Measurements from ENCODE around the gene MMP27. TPM values are rescaled to one million over a fixed set of nuclear protein-coding genes. Genes with fewer than 3 reads are reported as not detected.

MMP27 gene
- polyA plus RNA-seq, 1 donor from 2014 or later = not detected

- no peaks in the 10 kb centered on the region for H3K9me3 ChIP-seq (ENCODE audit: low read length)
- TF ChIP-seq RAD21 (conservative IDR thresholded peaks at IDR 0.05) (no peak), CTCF (IDR thresholded peaks at IDR 0.05; ENCODE audit: poor library complexity, severe bottlenecking) (no peak), MXI1 (conservative IDR thresholded peaks at IDR 0.05; ENCODE audit: poor library complexity, severe bottlenecking) (no peak), POLR2AphosphoS5 (IDR thresholded peaks at IDR 0.05) (no peak), SMC3 (conservative IDR thresholded peaks at IDR 0.05; ENCODE audit: poor library complexity) (no peak), EZH2 (IDR thresholded peaks at IDR 0.05; ENCODE audit: borderline replicate concordance, insufficient read depth, low read length, poor library complexity, severe bottlenecking) (no peak), EP300 (conservative IDR thresholded peaks at IDR 0.05; ENCODE audit: poor library complexity, severe bottlenecking) (no peak), TAF1 (IDR thresholded peaks at IDR 0.05; ENCODE audit: low read depth) (no peak), REST (IDR thresholded peaks at IDR 0.05; ENCODE audit: borderline replicate concordance) (no peak)
- H3K4me3 ChIP-seq (ENCODE audit: low read length) = no peak overlapping the region
- no peak overlapping the region for H3K27ac ChIP-seq (ENCODE audit: low read length)
- H3K9me2 ChIP-seq (ENCODE audit: insufficient read depth, low read length) = no peaks in the 10 kb centered on the region
- H3K9ac ChIP-seq (ENCODE audit: low read length) = no peak overlapping the region
- no peaks in the 10 kb centered on the region for H4K20me1 ChIP-seq (ENCODE audit: insufficient read depth)
- H3F3A ChIP-seq (ENCODE audit: insufficient read depth, low read length, poor library complexity, severe bottlenecking) = no peaks in the 10 kb centered on the region
- no peak overlapping the region for H3K4me2 ChIP-seq (ENCODE audit: low read length)
- no peaks in the 10 kb centered on the region for H3K27me3 ChIP-seq (ENCODE audit: insufficient read depth, low read depth, low read length)
- no peaks in the 10 kb centered on the region for H3K79me2 ChIP-seq (replicated peaks; ENCODE audit: insufficient read depth, low read length)
- H2AFZ ChIP-seq (ENCODE audit: low read depth, low read length) = no peak overlapping the region
- H3K36me3 ChIP-seq (ENCODE audit: insufficient read depth, low read length) = no peaks in the 10 kb centered on the region
Measured at GRCh38 chr11:102678022-102678421, 27.5 kb downstream of the MMP27 start.

GRCh38 chr11:102676084-102676483 is 29.5 kb downstream of the MMP27 start:
- H3F3A ChIP-seq (ENCODE audit: insufficient read depth, low read length, poor library complexity, severe bottlenecking) = no peaks in the 10 kb centered on the region
- TF ChIP-seq RAD21 (conservative IDR thresholded peaks at IDR 0.05) = no peak
- no peak overlapping the region for H3K4me2 ChIP-seq (ENCODE audit: low read length)
- H4K20me1 ChIP-seq (ENCODE audit: insufficient read depth) = no peaks in the 10 kb centered on the region
- no peaks in the 10 kb centered on the region for H3K79me2 ChIP-seq (replicated peaks; ENCODE audit: insufficient read depth, low read length)
- no peak overlapping the region for H3K27ac ChIP-seq (ENCODE audit: low read length)
- H2AFZ ChIP-seq (ENCODE audit: low read depth, low read length) = no peak overlapping the region
- H3K9me2 ChIP-seq (ENCODE audit: insufficient read depth, low read length) = no peaks in the 10 kb centered on the region
- H3K9ac ChIP-seq (ENCODE audit: low read length) = no peak overlapping the region
- no peaks in the 10 kb centered on the region for H3K9me3 ChIP-seq (ENCODE audit: low read length)
- H3K36me3 ChIP-seq (ENCODE audit: insufficient read depth, low read length) = no peaks in the 10 kb centered on the region
- H3K27me3 ChIP-seq (ENCODE audit: insufficient read depth, low read depth, low read length) = no peaks in the 10 kb centered on the region
- H3K4me3 ChIP-seq (ENCODE audit: low read length) = no peak overlapping the region

GRCh38 chr11:102669664-102670063 is 35.9 kb downstream of the MMP27 start:
- Histone ChIP-seq H3K4me2 (ENCODE audit: low read length) (no peak overlapping the region), H3K9me3 (ENCODE audit: low read length) (no peaks in the 10 kb centered on the region), H2AFZ (ENCODE audit: low read depth, low read length) (no peak overlapping the region), H3F3A (ENCODE audit: insufficient read depth, low read length, poor library complexity, severe bottlenecking) (no peaks in the 10 kb centered on the region), H3K27ac (ENCODE audit: low read length) (no peak overlapping the region), H3K9me2 (ENCODE audit: insufficient read depth, low read length) (no peaks in the 10 kb centered on the region), H3K27me3 (ENCODE audit: insufficient read depth, low read depth, low read length) (no peaks in the 10 kb centered on the region), H3K9ac (ENCODE audit: low read length) (no peak overlapping the region), H3K4me3 (ENCODE audit: low read length) (no peak overlapping the region), H3K79me2 (replicated peaks; ENCODE audit: insufficient read depth, low read length) (no peaks in the 10 kb centered on the region), H4K20me1 (ENCODE audit: insufficient read depth) (no peaks in the 10 kb centered on the region), H3K36me3 (ENCODE audit: insufficient read depth, low read length) (no peaks in the 10 kb centered on the region)
- TF ChIP-seq SMC3 (conservative IDR thresholded peaks at IDR 0.05; ENCODE audit: poor library complexity) = no peak
- no peak for TF ChIP-seq MXI1 (conservative IDR thresholded peaks at IDR 0.05; ENCODE audit: poor library complexity, severe bottlenecking)
- no peak for TF ChIP-seq TAF1 (IDR thresholded peaks at IDR 0.05; ENCODE audit: low read depth)
- TF ChIP-seq REST (IDR thresholded peaks at IDR 0.05; ENCODE audit: borderline replicate concordance) = no peak
- no peak for TF ChIP-seq EP300 (conservative IDR thresholded peaks at IDR 0.05; ENCODE audit: poor library complexity, severe bottlenecking)
- no peak for TF ChIP-seq EZH2 (IDR thresholded peaks at IDR 0.05; ENCODE audit: borderline replicate concordance, insufficient read depth, low read length, poor library complexity, severe bottlenecking)
